Pancreas (tissue), 10 donors: ENCODE results near the gene TRAF3IP3. TPM values are rescaled to one million over a fixed set of nuclear protein-coding genes. Genes with fewer than 3 reads are reported as not detected.

Source experiments
- ATAC-seq, 4 donors: fragments of 200-7000 bp; cut with Tn5 transposase; one replicate each; pipeline versions ENCODE4 v1.8.0 to v1.9.1; 2020; ENCODE audit warnings: mild to moderate bottlenecking in 4 of 4, moderate library complexity in 4 of 4
- DNase-seq, 6 donors: peaks; one replicate each; pipeline ENCODE4 v3.0.0-alpha.2; 2020
- FAIRE-seq: peaks from 2 replicates; lab custom pipeline; 2012; peaks lifted over from hg19 to GRCh38; lab: Jason Lieb, UNC
- H3K27ac ChIP-seq, 4 donors: fragments of 200-600 bp; sonication (generic); 1 replicate in 3 of 4; 2 replicates in 1 of 4; pipeline versions ENCODE4 v1.5.0 to v1.8.0; 2020
- H3K27me3 ChIP-seq, 4 donors: fragments of 200-600 bp; one replicate each; pipeline ENCODE4 v1.8.0; 2021
- H3K36me3 ChIP-seq, 3 donors: fragments of 200-600 bp; sonication (generic) in 1 of 3; one replicate each; pipeline versions ENCODE4 v1.5.0 to v1.8.0; 2020 to 2021
- H3K4me1 ChIP-seq, 3 donors: fragments of 200-600 bp; one replicate each; pipeline ENCODE4 v1.8.0; 2021
- H3K4me3 ChIP-seq, 4 donors: fragments of 200-600 bp; sonication (generic) in 2 of 4; one replicate each; pipeline versions ENCODE4 v1.5.0 to v1.8.0; 2020 to 2021
- H3K9me3 ChIP-seq, 4 donors: fragments of 200-600 bp; one replicate each; pipeline ENCODE4 v1.8.0; 2021
- CTCF ChIP-seq, 4 donors: fragments of 200-600 bp; sonication (generic) in 3 of 4; IDR thresholded peaks; one replicate each; pipeline versions ENCODE4 v1.5.0 to v1.8.0; 2021; ENCODE audit warnings: antibody characterized with exemption in 4 of 4
- WGBS, 2 donors: extraction: QIAGEN DNeasy Blood & Tissue Kit; methylation state at CpG; one replicate each; pipeline ENCODE4 v1.1.7; 2013; 5-methylcytosine and 5-hydroxymethylcytosine counted together
- intact Hi-C, 3 donors: fragments of 100-400 bp; cut with DNase I; formaldehyde crosslinking; loops; one replicate each; pipeline versions ENCODE4 v1.11.1 to v1.14.2; 2022
- polyA plus RNA-seq, 2 donors: library from polyadenylated mRNA; stranded (reverse); fragments of 200-250 nt; gene quantifications; one replicate each; pipeline ENCODE4 v1.2.3, GENCODE V29; 2013
- total RNA-seq, 6 donors: library from RNA; stranded (reverse); fragmentation: NEBNext Ultra II Directional in 4 of 6; extraction: Animal tissue kit (Norgen Biotek cat#: 25700) in 4 of 6; gene quantifications; one replicate each; pipeline versions ENCODE4 v1.2.1 to v1.2.4, GENCODE V29; 2021 to 2023
- donor health status: healthy with polysubstance abuse.
- donor health status: DM: no; HTN: no; CAD: no; lungs with moderate emphysema.
- donor health status: DM: no; HTN: no; CAD: no.
- donor health status: control.
- donor health status: control.
- donor health status: Bipolar disorder and iron deficiency.
- donor health status: DM: yes; HTN: yes; CAD: no.
- donor health status: DM: no; HTN: no; CAD: no.
- donor health status: DM: no; HTN: no; CAD: no.
- donor health status: DM: yes; HTN: yes; CAD: no.

TRAF3IP3 gene
- total and polyA plus RNA-seq, 8 donors = 0.42 to 5.5 (median 1.5) TPM

- intact Hi-C loops = no loop called here
- no peak for TF ChIP-seq CTCF (IDR thresholded peaks at IDR 0.05)
- no peak for ATAC-seq
Measured at GRCh38 chr1:209761011-209761635, 5.3 kb downstream of the TRAF3IP3 start.

GRCh38 chr1:209766051-209766450 is 10.2 kb downstream of the TRAF3IP3 start:
- FAIRE-seq (no peak), ATAC-seq (no peak)

More at GRCh38 chr1:209761011-209761635, 5.3 kb downstream of the TRAF3IP3 start:
- H3K4me1 ChIP-seq = no peaks in the 10 kb centered on the region
- no peaks in the 10 kb centered on the region for H3K9me3 ChIP-seq
- no peak overlapping the region for H3K4me3 ChIP-seq
- H3K27me3 ChIP-seq = no peaks in the 10 kb centered on the region
- DNase-seq (no peak), FAIRE-seq (no peak)
- H3K36me3 ChIP-seq = no peaks in the 10 kb centered on the region
- no peak overlapping the region for H3K27ac ChIP-seq

GRCh38 chr1:209767096-209767495 is 11.2 kb downstream of the TRAF3IP3 start:
- DNase-seq (no peak), FAIRE-seq (no peak), ATAC-seq (no peak)
- H3K27me3 ChIP-seq = no peaks in the 10 kb centered on the region
- no peak overlapping the region for H3K4me3 ChIP-seq
- H3K9me3 ChIP-seq = no peaks in the 10 kb centered on the region
- intact Hi-C loops = no loop called here
- H3K4me1 ChIP-seq = peaks cover 0 to 4% (median 0%) of the 10 kb centered on the region in 3 donors
- TF ChIP-seq CTCF (IDR thresholded peaks at IDR 0.05) = no peak
- no peaks in the 10 kb centered on the region for H3K36me3 ChIP-seq
- H3K27ac ChIP-seq = no peak overlapping the region

More at GRCh38 chr1:209766051-209766450, 10.2 kb downstream of the TRAF3IP3 start:
- DNase-seq = no peak
- TF ChIP-seq CTCF (IDR thresholded peaks at IDR 0.05) = no peak
- H3K36me3 ChIP-seq = no peaks in the 10 kb centered on the region
- 71 to 76% methylated on average over 2 of the region's 2 CpGs for WGBS, 2 donors
- H3K27ac ChIP-seq = no peak overlapping the region
- intact Hi-C loops = no loop called here
- no peaks in the 10 kb centered on the region for H3K9me3 ChIP-seq
- no peak overlapping the region for H3K4me3 ChIP-seq
- H3K27me3 ChIP-seq = no peaks in the 10 kb centered on the region
- H3K4me1 ChIP-seq = peaks cover 0 to 4% (median 0%) of the 10 kb centered on the region in 3 donors

GRCh38 chr1:209767706-209768105 is 11.9 kb downstream of the TRAF3IP3 start:
- no peaks in the 10 kb centered on the region for H3K9me3 ChIP-seq
- FAIRE-seq = no peak
- intact Hi-C loops = no loop called here
- H3K4me1 ChIP-seq = peaks cover 0 to 4% (median 0%) of the 10 kb centered on the region in 3 donors
- H3K4me3 ChIP-seq = no peak overlapping the region
- DNase-seq = no peak
- no peak for TF ChIP-seq CTCF (IDR thresholded peaks at IDR 0.05)
- peak in 1 of 4 donors; percentile 51 for ATAC-seq
- no peaks in the 10 kb centered on the region for H3K36me3 ChIP-seq
- H3K27me3 ChIP-seq = no peaks in the 10 kb centered on the region
- H3K27ac ChIP-seq = no peak overlapping the region

GRCh38 chr1:209768354-209768774 is 12.5 kb downstream of the TRAF3IP3 start:
- DNase-seq = no peak
- WGBS, 2 donors = 77 to 83% methylated on average over 9 of the region's 9 CpGs
- Histone ChIP-seq H3K4me1 (peaks cover 0 to 4% (median 0%) of the 10 kb centered on the region in 3 donors), H3K36me3 (no peaks in the 10 kb centered on the region), H3K27me3 (no peaks in the 10 kb centered on the region), H3K27ac (peak overlapping the region in 2 of 4 donors; percentile 64 to 73), H3K4me3 (peak overlapping the region in 1 of 4 donors; percentile 6), H3K9me3 (no peaks in the 10 kb centered on the region)
- no peak for FAIRE-seq
- peak in 3 of 4 donors; percentile 24 to 49 (median 26) for ATAC-seq
- intact Hi-C loops = no loop called here
- no peak for TF ChIP-seq CTCF (IDR thresholded peaks at IDR 0.05)
